SK-N-SH (cell line): ENCODE results near the gene STARD7. TPM values are rescaled to one million over a fixed set of nuclear protein-coding genes. Genes with fewer than 3 reads are reported as not detected.
A peak's percentile ranks its signal among the peaks of the same experiment; 100 is the strongest.

Experiments used
- CTCF ChIA-PET: fragments of 300-600, 350-600 bp; formaldehyde crosslinking; extraction: SDS; loops from one replicate; lab custom pipeline; 2021; lab: Yijun Ruan, JAX
- POLR2A ChIA-PET: fragments of 350-600 bp; sonication (Branson Sonifier 250); formaldehyde crosslinking; extraction: SDS; loops from one replicate; lab custom pipeline; 2020; ENCODE audit warnings: antibody characterized with exemption, inconsistent platforms; lab: Yijun Ruan, JAX
- DNase-seq: peaks from one replicate; pipeline ENCODE4 v3.0.0; 2012
- H2AFZ ChIP-seq: fragments of 200-600 bp; sonication (generic); 2 replicates; pipeline ENCODE4 v1.8.1; 2016; ENCODE audit warnings: antibody characterized with exemption, mild to moderate bottlenecking, low read depth
- H3F3A ChIP-seq: fragments of 200-600 bp; sonication (generic); replicated peaks from 2 replicates; pipeline ENCODE3; 2016; ENCODE audit warnings: antibody characterized with exemption, mild to moderate bottlenecking; ENCODE audit not compliant: insufficient read depth
- H3K27ac ChIP-seq, 2 experiments: fragments of 200-500 bp in 1 of 2; fragments of 200-600 bp in 1 of 2; sonication (Bioruptor generic) in 1 of 2; sonication (generic), shearing (Covaris generic) in 1 of 2; 2 replicates each; pipeline versions ENCODE4 v1.5.1 to v1.6.1; 2014 to 2016; ENCODE audit warnings: low read depth in 2 of 2, inconsistent platforms in 1 of 2, low read length in 1 of 2, mild to moderate bottlenecking in 1 of 2, mixed read lengths in 1 of 2
- H3K27me3 ChIP-seq: fragments of 200-600 bp; sonication (generic), shearing (Covaris generic); 2 replicates; pipeline ENCODE4 v1.6.1; 2016; ENCODE audit warnings: mixed run types; ENCODE audit not compliant: insufficient read depth
- H3K36me3 ChIP-seq, 2 experiments: fragments of 200-500 bp in 1 of 2; fragments of 200-600 bp in 1 of 2; sonication (Bioruptor generic) in 1 of 2; sonication (generic) in 1 of 2; replicated peaks in 1 of 2; 2 replicates each; pipeline versions ENCODE3 to v1.5.1; 2014 to 2016; ENCODE audit warnings: low read length in 1 of 2, mild to moderate bottlenecking in 1 of 2; ENCODE audit not compliant: insufficient read depth in 2 of 2, control insufficient read depth in 1 of 2
- H3K4me1 ChIP-seq, 2 experiments: fragments of 200-500 bp in 1 of 2; fragments of 200-600 bp in 1 of 2; sonication (Bioruptor generic) in 1 of 2; sonication (generic), shearing (Covaris generic) in 1 of 2; 2 replicates each; pipeline versions ENCODE4 v1.5.1 to v1.6.1; 2014 to 2016; ENCODE audit warnings: low read depth in 1 of 2, low read length in 1 of 2, mixed run types in 1 of 2; ENCODE audit not compliant: insufficient read depth in 2 of 2, control insufficient read depth in 1 of 2
- H3K4me2 ChIP-seq: fragments of 200-600 bp; sonication (generic), shearing (Covaris generic); 2 replicates; pipeline ENCODE4 v1.6.1; 2017; ENCODE audit warnings: mixed run types
- H3K4me3 ChIP-seq, 2 experiments: fragments of 200-500 bp in 1 of 2; fragments of 200-600 bp in 1 of 2; sonication (Bioruptor generic) in 1 of 2; sonication (generic), shearing (Covaris generic) in 1 of 2; 2 replicates each; pipeline versions ENCODE4 v1.5.1 to v1.8.1; 2014 to 2016; ENCODE audit warnings: low read depth in 2 of 2, inconsistent platforms in 1 of 2, low read length in 1 of 2, mild to moderate bottlenecking in 1 of 2, mixed read lengths in 1 of 2, moderate library complexity in 1 of 2
- H3K79me2 ChIP-seq: fragments of 200-600 bp; sonication (generic); 2 replicates; pipeline ENCODE4 v1.8.1; 2017; ENCODE audit warnings: mild to moderate bottlenecking; ENCODE audit not compliant: insufficient read depth
- H3K9ac ChIP-seq: fragments of 200-600 bp; sonication (generic); 2 replicates; pipeline ENCODE4 v1.6.1; 2017; ENCODE audit warnings: mixed run types
- H3K9me2 ChIP-seq: fragments of 200-600 bp; sonication (generic); 2 replicates; pipeline ENCODE4 v1.6.1; 2017; ENCODE audit warnings: mixed run types
- H3K9me3 ChIP-seq: fragments of 200-600 bp; sonication (generic); 2 replicates; pipeline ENCODE4 v1.6.1; 2017; ENCODE audit warnings: mixed run types, mild to moderate bottlenecking, moderate library complexity
- H4K20me1 ChIP-seq: fragments of 200-600 bp; sonication (generic); 2 replicates; pipeline ENCODE4 v1.6.1; 2017; ENCODE audit warnings: mild to moderate bottlenecking, mixed run types; ENCODE audit not compliant: insufficient read depth
- CTCF ChIP-seq: fragments of 200-600 bp; sonication (generic); IDR thresholded peaks from 2 replicates; pipeline ENCODE4 v1.6.1; 2017; ENCODE audit warnings: antibody characterized with exemption, mild to moderate bottlenecking, moderate library complexity
- EP300 ChIP-seq, 2 experiments: IDR thresholded peaks; 2 replicates each; pipeline versions ENCODE4 v1.4.0 to v1.6.1; 2012; ENCODE audit warnings: borderline replicate concordance in 1 of 2, low read depth in 1 of 2, low read length in 1 of 2
- EZH2phosphoT487 ChIP-seq: fragments of 200-600 bp; sonication (generic); IDR thresholded peaks from 2 replicates; pipeline ENCODE4 v1.6.1; 2017; ENCODE audit warnings: low read depth, mixed run types, mild to moderate bottlenecking, antibody characterized with exemption, moderate library complexity, borderline replicate concordance
- FOSL2 ChIP-seq: IDR thresholded peaks from 2 replicates; pipeline ENCODE4 v1.4.0; 2012; ENCODE audit warnings: low read depth, mild to moderate bottlenecking, moderate library complexity, borderline replicate concordance
- FOXM1 ChIP-seq: IDR thresholded peaks from 2 replicates; pipeline ENCODE4 v1.4.0; 2012; ENCODE audit warnings: low read depth, mild to moderate bottlenecking
- GABPA ChIP-seq: IDR thresholded peaks from 2 replicates; pipeline ENCODE4 v1.4.0; 2012; ENCODE audit warnings: low read depth, mild to moderate bottlenecking
- GATA2 ChIP-seq: sonication (generic); formaldehyde crosslinking; IDR thresholded peaks from 2 replicates; pipeline ENCODE4 v1.5.0; 2020; ENCODE audit warnings: mild to moderate bottlenecking, missing genetic modification reagents
- MEF2A ChIP-seq: IDR thresholded peaks from 2 replicates; pipeline ENCODE4 v1.4.0; 2012; ENCODE audit warnings: low read depth, borderline replicate concordance
- MXI1 ChIP-seq: IDR thresholded peaks from 2 replicates; pipeline ENCODE4 v1.6.1; 2012; ENCODE audit warnings: mild to moderate bottlenecking, low read depth, low read length, improper control_type of control experiment
- NFIC ChIP-seq: IDR thresholded peaks from 2 replicates; pipeline ENCODE4 v1.4.0; 2012; ENCODE audit warnings: borderline replicate concordance
- PBX3 ChIP-seq: IDR thresholded peaks from 2 replicates; pipeline ENCODE4; 2012
- POLR2AphosphoS5 ChIP-seq: IDR thresholded peaks from 2 replicates; pipeline ENCODE4 v1.6.1; 2012; ENCODE audit warnings: low read depth, low read length
- RAD21 ChIP-seq: IDR thresholded peaks from 2 replicates; pipeline ENCODE4 v1.6.1; 2012; ENCODE audit warnings: mild to moderate bottlenecking, low read length
- RCOR1 ChIP-seq: fragments of 150-350 bp; IDR thresholded peaks from 2 replicates; pipeline ENCODE4 v1.6.1; 2017; ENCODE audit warnings: antibody characterized with exemption, low read length
- RXRA ChIP-seq: IDR thresholded peaks from 2 replicates; pipeline ENCODE4 v1.4.0; 2012; ENCODE audit warnings: low read depth, mild to moderate bottlenecking, borderline replicate concordance
- SIN3A ChIP-seq: IDR thresholded peaks from 2 replicates; pipeline ENCODE4 v1.6.1; 2012; ENCODE audit warnings: low read depth, mild to moderate bottlenecking, low read length, moderate library complexity, borderline replicate concordance
- SMC3 ChIP-seq: IDR thresholded peaks from 2 replicates; pipeline ENCODE4 v1.6.1; 2012; ENCODE audit warnings: low read depth, low read length, improper control_type of control experiment
- TCF12 ChIP-seq: IDR thresholded peaks from 2 replicates; pipeline ENCODE4 v1.4.0; 2012
- TEAD4 ChIP-seq: IDR thresholded peaks from 2 replicates; pipeline ENCODE4 v1.4.0; 2012; ENCODE audit warnings: mild to moderate bottlenecking, borderline replicate concordance; ENCODE audit not compliant: insufficient read depth
- USF2 ChIP-seq: fragments of 150-350 bp; IDR thresholded peaks from 2 replicates; pipeline ENCODE4 v1.6.1; 2017; ENCODE audit warnings: antibody characterized with exemption, low read length, low read depth, borderline replicate concordance
- YY1 ChIP-seq: IDR thresholded peaks from 2 replicates; pipeline ENCODE4 v1.4.0; 2012; ENCODE audit warnings: low read depth, mild to moderate bottlenecking
- WGBS: methylation state at CpG from one replicate; pipeline ENCODE4 v1.1.6; 2017; ENCODE audit warnings: low lambda C conversion rate; 5-methylcytosine and 5-hydroxymethylcytosine counted together
- polyA plus RNA-seq, 3 experiments: library from polyadenylated mRNA; depleted of rRNA; stranded (reverse); fragments of >200 nt; gene quantifications; 2 replicates each; pipeline ENCODE4 v1.2.3, GENCODE V29; 2012

The STARD7 gene
- polyA plus RNA-seq, 1 of the 3 experiments (the other 2 are of a cell fraction) = 36.1 TPM

GRCh38 chr2:96136129-96136720 lies 72.4 kb downstream of the STARD7 start:
- H3K9me2 ChIP-seq = no peaks in the 10 kb centered on the region
- no peaks in the 10 kb centered on the region for H3F3A ChIP-seq
- H3K79me2 ChIP-seq = no peaks in the 10 kb centered on the region
- no peaks in the 10 kb centered on the region for H3K9me3 ChIP-seq
- WGBS = 73% methylated on average over 3 of the region's 8 CpGs
- no peaks in the 10 kb centered on the region for H4K20me1 ChIP-seq
- H3K27ac ChIP-seq = no peak overlapping the region
- H3K4me3 ChIP-seq = no peak overlapping the region
- no peaks in the 10 kb centered on the region for H3K36me3 ChIP-seq
- H3K4me1 ChIP-seq = peaks cover 0 to 12% of the 10 kb centered on the region in 2 experiments; a peak in 1 of 4 replicates
- no peak for TF ChIP-seq GABPA
- TF ChIP-seq SMC3 = no peak
- TF ChIP-seq USF2 = no peak
- no peak for TF ChIP-seq FOSL2
- TF ChIP-seq EZH2phosphoT487 = no peak
- TF ChIP-seq RXRA = no peak
- TF ChIP-seq PBX3 = no peak
- TF ChIP-seq YY1 = no peak
- POLR2A ChIA-PET = interaction anchor here (1.5 kb wide), 1 partner anchor 38 kb away, joined by 6 read pairs; no protein-coding TSS in a partner anchor
- no peak overlapping the region for H2AFZ ChIP-seq
- H3K4me2 ChIP-seq = no peak overlapping the region
- H3K27me3 ChIP-seq = peaks cover 7% of the 10 kb centered on the region; the same call in 1 of the 2 replicates
- peak; percentile 57 for DNase-seq
- CTCF ChIA-PET = interaction anchor here (1.1 to 5.6 kb wide), 5 partner anchors 15 to 124 kb away, joined by 5 to 102 read pairs (median 44); partner anchors contain the start of gene ADRA2B
- no peak overlapping the region for H3K9ac ChIP-seq

DNA sequence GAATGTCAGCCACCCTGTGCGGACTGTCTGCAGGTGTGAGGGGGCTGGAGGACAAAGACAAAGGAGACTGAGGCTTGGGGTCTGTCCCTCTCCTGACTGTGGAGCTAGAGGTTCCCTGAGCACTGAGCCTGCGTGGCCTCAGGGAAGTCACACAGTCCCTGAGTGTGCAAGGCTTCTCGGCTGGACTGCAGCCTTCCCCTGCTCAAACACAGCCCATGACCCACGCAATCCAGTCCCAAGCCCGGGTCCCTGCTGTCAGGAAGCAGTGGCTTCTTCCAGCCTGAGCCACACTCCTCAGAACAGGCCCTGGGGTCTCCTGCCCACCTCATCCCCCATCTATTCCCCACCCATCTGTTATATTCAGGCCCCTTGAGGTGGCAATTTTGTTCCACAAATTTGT lies 73.0 kb downstream of the STARD7 start:
- H2AFZ ChIP-seq = no peak overlapping the region
- no peaks in the 10 kb centered on the region for H3F3A ChIP-seq
- peaks cover 0 to 12% of the 10 kb centered on the region in 2 experiments; a peak in 1 of 4 replicates for H3K4me1 ChIP-seq
- no peaks in the 10 kb centered on the region for H3K36me3 ChIP-seq
- H3K27me3 ChIP-seq = peaks cover 7% of the 10 kb centered on the region; the same call in 1 of the 2 replicates
- DNase-seq = no peak
- H3K9me2 ChIP-seq = no peaks in the 10 kb centered on the region
- H3K79me2 ChIP-seq = no peaks in the 10 kb centered on the region
- 76% methylated on average over 4 of the region's 5 CpGs for WGBS
- H3K9me3 ChIP-seq = no peaks in the 10 kb centered on the region
- ChIA-PET POLR2A (no interaction called here), CTCF (interaction anchor here (1.0 kb wide), 1 partner anchor 18 kb away, joined by 3 read pairs; no protein-coding TSS in a partner anchor)
- no peak overlapping the region for H3K27ac ChIP-seq
- H3K4me2 ChIP-seq = no peak overlapping the region
- no peaks in the 10 kb centered on the region for H4K20me1 ChIP-seq
- no peak for TF ChIP-seq RAD21
- TF ChIP-seq NFIC = no peak
- TF ChIP-seq RXRA = no peak
- no peak for TF ChIP-seq PBX3
- TF ChIP-seq TCF12 = no peak
- TF ChIP-seq TEAD4 = no peak
- TF ChIP-seq FOXM1 = no peak
- TF ChIP-seq SIN3A = no peak
- no peak for TF ChIP-seq CTCF
- TF ChIP-seq MXI1 = no peak
- TF ChIP-seq MEF2A = no peak
- no peak for TF ChIP-seq EP300 (IDR thresholded peaks at IDR 0.05; ENCODE audit: borderline replicate concordance in 1 of 2, low read depth in 1 of 2, low read length in 1 of 2)
- no peak for TF ChIP-seq YY1
- no peak for TF ChIP-seq RCOR1
- TF ChIP-seq POLR2AphosphoS5 = no peak
- TF ChIP-seq GATA2 (CRISPR knock-in tag) = no peak
- H3K9ac ChIP-seq = no peak overlapping the region
- no peak overlapping the region for H3K4me3 ChIP-seq
